CD4-positive, alpha-beta T cell (primary cell): ENCODE results near the gene APLP1. TPM values are rescaled to one million over a fixed set of nuclear protein-coding genes. Genes with fewer than 3 reads are reported as not detected.

Experiments
- ATAC-seq: fragments of 200-7000 bp; cut with Tn5 transposase; one replicate; pipeline ENCODE4 v1.10.0; 2022; ENCODE audit warnings: mild to moderate bottlenecking; ENCODE audit not compliant: poor library complexity
- CTCF ChIA-PET: fragments of 350-600 bp; sonication (Branson Sonifier 250); formaldehyde crosslinking; loops from one replicate; lab custom pipeline; 2021; ENCODE audit warnings: antibody characterized with exemption, inconsistent platforms; lab: Charles Lee
- POLR2A ChIA-PET: fragments of 350-600 bp; sonication (Branson Sonifier 250); formaldehyde crosslinking; loops from one replicate; lab custom pipeline; 2021; ENCODE audit warnings: antibody characterized with exemption, inconsistent platforms; lab: Charles Lee
- DNase-seq, 14 experiments: peaks; one replicate each; pipeline ENCODE4 v3.0.0-alpha.2; 2013 to 2020; ENCODE audit warnings: mixed read lengths in 2 of 14
- H3K27ac ChIP-seq, 2 donors: one replicate each; pipeline versions ENCODE4 v1.5.1 to v1.7.0; 2013; ENCODE audit warnings: low read length in 2 of 2, low read depth in 1 of 2, mild to moderate bottlenecking in 1 of 2
- H3K27me3 ChIP-seq, 2 experiments: 1 replicate in 1 of 2; 2 replicates in 1 of 2; pipeline versions ENCODE4 v1.6.1 to v1.7.0; 2013; ENCODE audit warnings: low read length in 2 of 2, control low read depth in 1 of 2, mild to moderate bottlenecking in 1 of 2, moderate library complexity in 1 of 2; ENCODE audit not compliant: insufficient read depth in 2 of 2, control insufficient read depth in 1 of 2
- H3K36me3 ChIP-seq: one replicate; pipeline ENCODE4 v1.6.1; 2013; ENCODE audit warnings: low read length, control low read depth; ENCODE audit not compliant: insufficient read depth
- H3K4me1 ChIP-seq: one replicate; pipeline ENCODE4 v1.6.1; 2013; ENCODE audit warnings: low read length, control low read depth; ENCODE audit not compliant: insufficient read depth
- H3K4me3 ChIP-seq: one replicate; pipeline ENCODE4 v1.5.1; 2013; ENCODE audit warnings: mild to moderate bottlenecking, low read length, moderate library complexity
- H3K9me3 ChIP-seq, 2 experiments: 1 replicate in 1 of 2; 2 replicates in 1 of 2; pipeline versions ENCODE4 v1.6.1 to v1.7.0; 2013; ENCODE audit warnings: low read length in 2 of 2, mild to moderate bottlenecking in 2 of 2, control low read depth in 1 of 2, moderate library complexity in 1 of 2; ENCODE audit not compliant: control insufficient read depth in 1 of 2, insufficient read depth in 1 of 2
- H3K27ac Mint-ChIP-seq: one replicate; pipeline ENCODE4 v1.8.0; 2020; ENCODE audit warnings: mixed read lengths
- H3K27me3 Mint-ChIP-seq: one replicate; pipeline ENCODE4 v1.8.0; 2021; ENCODE audit warnings: mixed read lengths
- H3K36me3 Mint-ChIP-seq: one replicate; pipeline ENCODE4 v1.8.0; 2021; ENCODE audit warnings: low read depth, mixed read lengths
- H3K4me1 Mint-ChIP-seq: one replicate; pipeline ENCODE4 v1.8.0; 2021; ENCODE audit warnings: low read depth, mixed read lengths
- H3K4me3 Mint-ChIP-seq: one replicate; pipeline ENCODE4 v1.8.0; 2020; ENCODE audit warnings: mild to moderate bottlenecking, mixed read lengths
- H3K9me3 Mint-ChIP-seq: one replicate; pipeline ENCODE4 v1.8.0; 2020; ENCODE audit warnings: mixed read lengths
- intact Hi-C, 2 experiments: fragments of 100-400 bp; cut with DNase I in 1 of 2; cut with micrococcal nuclease in 1 of 2; formaldehyde crosslinking; loops; one replicate each; pipeline versions ENCODE4 v1.15.1 to v1.9.0; 2023 to 2025; cut with DNase I, micrococcal nuclease
- total RNA-seq, 174 experiments: library from RNA in 2 of 174; stranded (reverse) in 2 of 174; gene quantifications; one replicate each; pipeline ENCODE4 v1.2.3 and lab custom pipeline; 2021 to 2026
- TF ChIP-seq, protein P1 (sequence below): fragments of 200-600 bp; IDR thresholded peaks from one replicate; pipeline ENCODE4 v1.8.0; 2022; ENCODE audit warnings: antibody characterized with exemption, mild to moderate bottlenecking

The APLP1 gene
- total RNA-seq, 2 experiments from 2014 or later: not detected

DNA sequence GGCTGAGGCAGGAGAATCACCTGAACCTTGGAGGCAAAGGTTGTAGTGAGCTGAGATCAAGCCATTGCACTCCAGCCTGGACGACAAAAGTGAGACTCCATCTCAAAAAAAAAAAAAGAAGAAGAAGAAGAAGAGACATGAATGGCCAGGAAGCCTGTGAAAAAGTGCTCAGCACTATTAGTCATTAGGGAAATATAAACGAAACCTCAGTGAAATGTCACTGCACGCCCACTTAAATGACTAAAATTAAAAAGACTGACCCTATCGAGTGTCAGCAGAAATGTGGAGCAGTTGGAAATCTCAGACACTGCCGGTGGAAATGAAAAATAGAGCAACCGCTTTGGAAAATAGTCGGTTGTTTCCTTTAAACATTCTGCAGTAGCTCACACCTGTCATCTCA, 45.2 kb downstream of the APLP1 start:
- no peaks in the 10 kb centered on the region for H3K9me3 Mint-ChIP-seq
- intact Hi-C loops: no loop called here
- H3K27me3 Mint-ChIP-seq: no peaks in the 10 kb centered on the region
- Histone ChIP-seq H3K27ac (no peak overlapping the region), H3K4me3 (no peak overlapping the region), H3K27me3 (no peaks in the 10 kb centered on the region), H3K36me3 (no peaks in the 10 kb centered on the region), H3K4me1 (peaks cover 22% of the 10 kb centered on the region), H3K9me3 (no peaks in the 10 kb centered on the region)
- ChIA-PET CTCF (no interaction called here), POLR2A (no interaction called here)
- DNase-seq (peak in 1 of 14 experiments; percentile 43), ATAC-seq (no peak)
- no peak overlapping the region for H3K27ac Mint-ChIP-seq
- TF ChIP-seq, protein P1, sequence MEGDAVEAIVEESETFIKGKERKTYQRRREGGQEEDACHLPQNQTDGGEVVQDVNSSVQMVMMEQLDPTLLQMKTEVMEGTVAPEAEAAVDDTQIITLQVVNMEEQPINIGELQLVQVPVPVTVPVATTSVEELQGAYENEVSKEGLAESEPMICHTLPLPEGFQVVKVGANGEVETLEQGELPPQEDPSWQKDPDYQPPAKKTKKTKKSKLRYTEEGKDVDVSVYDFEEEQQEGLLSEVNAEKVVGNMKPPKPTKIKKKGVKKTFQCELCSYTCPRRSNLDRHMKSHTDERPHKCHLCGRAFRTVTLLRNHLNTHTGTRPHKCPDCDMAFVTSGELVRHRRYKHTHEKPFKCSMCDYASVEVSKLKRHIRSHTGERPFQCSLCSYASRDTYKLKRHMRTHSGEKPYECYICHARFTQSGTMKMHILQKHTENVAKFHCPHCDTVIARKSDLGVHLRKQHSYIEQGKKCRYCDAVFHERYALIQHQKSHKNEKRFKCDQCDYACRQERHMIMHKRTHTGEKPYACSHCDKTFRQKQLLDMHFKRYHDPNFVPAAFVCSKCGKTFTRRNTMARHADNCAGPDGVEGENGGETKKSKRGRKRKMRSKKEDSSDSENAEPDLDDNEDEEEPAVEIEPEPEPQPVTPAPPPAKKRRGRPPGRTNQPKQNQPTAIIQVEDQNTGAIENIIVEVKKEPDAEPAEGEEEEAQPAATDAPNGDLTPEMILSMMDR: no peak
- H3K4me3 Mint-ChIP-seq: no peak overlapping the region
- no peaks in the 10 kb centered on the region for H3K36me3 Mint-ChIP-seq
- peaks cover 7% of the 10 kb centered on the region for H3K4me1 Mint-ChIP-seq

DNA sequence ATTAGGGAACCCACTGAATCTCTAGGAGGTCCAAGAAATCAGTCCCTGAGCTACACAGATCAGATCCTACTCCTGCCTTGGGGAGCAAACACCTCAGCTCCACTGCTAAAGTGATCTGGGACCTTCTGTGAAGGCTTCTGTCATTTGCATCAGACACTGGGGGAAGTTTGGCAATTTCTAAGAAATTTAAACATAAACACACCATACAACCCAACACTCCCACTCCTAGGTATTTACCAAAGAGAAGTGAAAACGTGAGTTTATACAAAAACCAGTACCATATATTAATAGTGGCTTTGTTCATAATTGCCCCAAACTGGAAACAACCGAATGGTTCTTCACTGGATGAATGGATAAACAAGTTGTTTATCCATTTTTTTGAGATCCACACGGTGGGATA, 47.1 kb downstream of the APLP1 start:
- no peaks in the 10 kb centered on the region for H3K4me1 Mint-ChIP-seq
- H3K36me3 Mint-ChIP-seq: no peaks in the 10 kb centered on the region
- ATAC-seq (no peak), DNase-seq (no peak)
- no peak overlapping the region for H3K4me3 Mint-ChIP-seq
- H3K27ac Mint-ChIP-seq: no peak overlapping the region
- Histone ChIP-seq H3K4me1 (peaks cover 9% of the 10 kb centered on the region), H3K27me3 (no peaks in the 10 kb centered on the region), H3K27ac (no peak overlapping the region), H3K4me3 (no peak overlapping the region), H3K36me3 (no peaks in the 10 kb centered on the region), H3K9me3 (no peaks in the 10 kb centered on the region)
- H3K27me3 Mint-ChIP-seq: no peaks in the 10 kb centered on the region
- intact Hi-C loops: no loop called here
- ChIA-PET POLR2A (no interaction called here), CTCF (no interaction called here)
- H3K9me3 Mint-ChIP-seq: no peaks in the 10 kb centered on the region
- TF ChIP-seq, protein P1: no peak

DNA sequence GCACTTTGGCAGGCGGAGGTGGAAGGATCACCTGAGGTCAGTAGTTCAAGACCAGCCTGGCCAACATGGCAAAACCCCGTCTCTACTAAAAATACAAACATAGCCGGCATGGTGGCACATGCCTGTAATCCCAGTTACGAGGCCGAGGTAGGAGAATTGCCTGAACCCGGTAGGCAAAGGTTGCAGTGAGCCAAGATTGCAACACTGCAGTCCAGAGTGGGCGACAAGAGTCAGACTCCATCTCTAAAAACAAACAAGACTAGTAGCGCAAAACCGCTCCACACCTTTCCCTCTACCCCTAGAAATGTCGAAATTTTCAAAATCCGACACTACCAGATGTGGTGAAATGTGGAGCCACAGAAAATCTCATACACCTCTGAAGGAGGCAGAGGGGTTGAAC, 50.9 kb downstream of the APLP1 start:
- no peak for DNase-seq
- no peaks in the 10 kb centered on the region for H3K4me1 Mint-ChIP-seq
- Histone ChIP-seq H3K4me1 (no peaks in the 10 kb centered on the region), H3K9me3 (no peaks in the 10 kb centered on the region), H3K36me3 (no peaks in the 10 kb centered on the region), H3K4me3 (no peak overlapping the region), H3K27me3 (no peaks in the 10 kb centered on the region), H3K27ac (no peak overlapping the region)
- CTCF ChIA-PET: no interaction called here
- H3K27ac Mint-ChIP-seq: no peak overlapping the region
- no peak overlapping the region for H3K4me3 Mint-ChIP-seq
- H3K27me3 Mint-ChIP-seq: no peaks in the 10 kb centered on the region
- POLR2A ChIA-PET: no interaction called here
- H3K36me3 Mint-ChIP-seq: no peaks in the 10 kb centered on the region
- TF ChIP-seq, protein P1: no peak
- ATAC-seq: no peak
- intact Hi-C loops: no loop called here
- H3K9me3 Mint-ChIP-seq: no peaks in the 10 kb centered on the region
